HS-5 (cell line): ENCODE data around the gene OXTR.
"Not testable (repeated sequence)": the region's sequence is repeated elsewhere in the genome, so short reads cannot be mapped to it uniquely, and the experiment has no call there.

ENCODE experiments used
- DNase-seq: peaks from one replicate; pipeline ENCODE4 v3.0.0-alpha.2; 2012; ENCODE audit warnings: low read depth

OXTR gene

DNA sequence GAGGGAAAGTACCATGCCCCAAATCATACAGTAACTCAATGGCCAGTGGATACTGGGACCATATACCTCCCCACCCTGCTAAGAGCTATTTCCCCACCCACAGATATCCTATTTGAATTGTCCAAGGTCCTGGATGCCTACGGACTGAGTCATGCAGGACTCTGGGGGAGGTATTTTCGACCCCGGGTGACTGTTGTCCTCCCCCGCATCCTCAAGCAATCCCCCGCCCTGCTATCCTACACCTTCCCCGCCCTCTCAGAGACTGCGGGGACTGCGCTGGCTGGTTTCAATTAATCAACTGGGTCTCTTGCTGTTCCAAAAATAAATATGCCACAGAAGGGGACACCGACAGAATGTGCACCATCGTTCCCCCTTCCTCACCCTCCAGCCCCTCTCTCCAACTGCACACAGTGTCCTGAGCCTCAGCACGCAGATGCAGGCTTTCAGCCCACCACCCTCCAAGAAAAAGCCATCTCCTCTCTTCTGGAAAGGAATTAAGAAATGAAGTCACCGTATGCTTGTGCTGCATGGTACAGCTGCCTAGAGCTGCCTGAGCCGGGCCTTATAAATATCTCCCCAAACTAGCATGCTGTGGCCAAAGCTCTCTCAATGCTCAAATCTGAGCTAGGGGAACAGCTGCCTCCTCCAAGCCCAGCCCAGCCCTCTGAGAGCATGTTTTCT, 27.7 kb downstream of the OXTR start:
- DNase-seq, result peak; percentile 79

DNA sequence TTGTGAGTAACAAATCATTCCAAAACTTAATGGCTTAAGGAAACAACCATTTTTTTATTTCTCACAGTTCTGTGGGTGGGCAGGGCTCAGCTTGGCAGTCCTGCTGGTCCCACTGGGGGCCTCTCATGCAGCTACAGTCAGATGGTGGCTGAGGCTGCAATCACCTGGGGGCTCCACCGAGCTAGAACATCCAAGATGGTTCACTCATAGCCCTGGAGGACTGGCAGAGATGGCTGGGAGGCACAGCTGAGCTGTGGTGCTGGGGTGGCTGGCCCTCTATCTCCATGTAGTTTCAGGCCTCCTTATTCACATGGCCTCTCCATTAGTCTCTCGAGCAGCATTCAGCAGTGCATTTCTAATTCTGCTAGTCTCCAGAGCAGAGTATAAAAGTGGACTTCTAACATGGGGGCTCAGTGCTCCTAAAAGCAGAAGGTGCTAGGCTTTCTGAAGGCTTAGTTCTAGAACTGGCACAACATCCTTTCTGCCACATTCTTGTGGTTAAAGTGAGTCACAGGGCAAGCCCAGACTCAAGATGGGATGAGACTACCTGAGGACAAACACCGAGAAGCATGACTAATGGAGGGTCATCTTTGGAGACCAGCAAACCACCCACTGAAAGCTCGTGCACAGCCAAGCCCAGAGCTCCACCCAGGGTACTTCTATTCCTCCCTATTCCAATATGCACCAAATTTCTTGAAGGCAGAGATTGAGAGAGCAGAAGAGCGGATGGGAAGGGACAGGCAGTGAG, 29.5 kb downstream of the OXTR start:
- peak; percentile 93 for DNase-seq

DNA sequence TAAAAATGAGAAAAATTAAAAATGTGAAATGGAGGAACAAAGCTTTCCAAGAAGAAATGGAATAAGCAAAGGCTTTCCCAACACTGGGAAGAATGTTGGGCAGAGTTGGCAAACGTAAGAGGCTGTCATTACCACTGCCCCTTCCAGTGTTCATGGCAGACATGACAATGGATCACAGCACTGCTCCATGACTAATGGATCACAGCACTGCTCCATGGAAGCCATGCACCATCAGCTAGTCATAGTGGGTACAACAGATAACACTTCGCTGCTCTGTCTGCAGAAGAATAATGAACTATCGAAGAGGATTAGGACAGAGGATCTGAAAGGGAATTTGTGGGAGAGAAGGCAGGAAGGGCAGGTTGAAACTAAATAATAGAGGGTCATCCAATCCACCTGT, 30.8 kb downstream of the OXTR start:
- DNase-seq, result no peak

- no peak for DNase-seq
Measured at GRCh38 chr3:8737823-8738222, 31.6 kb downstream of the OXTR start.

- no peak for DNase-seq
Measured at GRCh38 chr3:8737301-8737700, 32.1 kb downstream of the OXTR start.

- DNase-seq, result no peak
Measured at GRCh38 chr3:8736436-8736835, 33.0 kb downstream of the OXTR start.

GRCh38 chr3:8734908-8735307, 34.5 kb downstream of the OXTR start:
- DNase-seq, result no peak

GRCh38 chr3:8734137-8734878, 35.1 kb downstream of the OXTR start:
- no peak for DNase-seq

- no peak for DNase-seq
Measured at GRCh38 chr3:8733332-8734094, 35.9 kb downstream of the OXTR start, which contains the start of gene CAV3. TSS of gene CAV3 (plus strand) at chr3:8733802. CDS start at chr3:8733877, 75 bp downstream.

DNA sequence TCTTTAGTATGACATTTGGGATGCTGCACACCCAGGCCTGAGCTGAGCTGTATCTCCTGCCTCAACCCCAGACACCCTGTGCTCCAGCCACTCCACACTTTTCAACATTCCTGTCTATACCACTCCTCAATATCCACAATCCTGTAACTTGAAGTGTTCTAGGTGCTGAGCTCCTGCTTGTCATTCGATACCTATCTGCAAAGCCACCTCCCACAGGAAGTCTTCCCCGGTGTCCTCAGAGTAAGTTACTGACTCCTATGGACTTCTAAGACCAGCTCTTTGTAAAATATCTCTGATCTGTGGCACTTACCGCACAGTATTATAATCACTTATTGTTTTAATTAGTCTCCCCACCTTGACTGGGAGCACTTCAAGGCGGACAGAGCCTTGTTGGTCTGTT, 37.0 kb downstream of the OXTR start:
- no peak for DNase-seq

DNA sequence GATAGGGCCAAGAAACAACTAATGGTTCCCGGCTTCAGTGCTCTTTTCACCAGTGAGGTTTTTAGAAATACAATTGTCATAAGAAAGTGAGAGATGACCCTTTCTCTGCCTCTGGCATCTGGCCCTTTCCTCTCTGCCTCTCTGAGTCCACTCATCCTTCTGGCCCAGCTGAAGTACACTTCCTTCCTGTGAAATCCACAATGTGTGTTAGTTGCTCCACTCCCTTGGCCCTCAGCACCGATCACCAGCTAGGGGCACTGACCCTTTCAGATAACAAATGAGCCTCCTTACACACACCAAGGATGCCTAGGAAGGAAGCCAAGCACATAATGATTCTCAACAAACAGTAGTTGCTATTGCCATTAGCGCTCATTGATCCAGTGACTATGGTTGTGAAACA, 38.8 kb downstream of the OXTR start:
- DNase-seq, result no peak

DNA sequence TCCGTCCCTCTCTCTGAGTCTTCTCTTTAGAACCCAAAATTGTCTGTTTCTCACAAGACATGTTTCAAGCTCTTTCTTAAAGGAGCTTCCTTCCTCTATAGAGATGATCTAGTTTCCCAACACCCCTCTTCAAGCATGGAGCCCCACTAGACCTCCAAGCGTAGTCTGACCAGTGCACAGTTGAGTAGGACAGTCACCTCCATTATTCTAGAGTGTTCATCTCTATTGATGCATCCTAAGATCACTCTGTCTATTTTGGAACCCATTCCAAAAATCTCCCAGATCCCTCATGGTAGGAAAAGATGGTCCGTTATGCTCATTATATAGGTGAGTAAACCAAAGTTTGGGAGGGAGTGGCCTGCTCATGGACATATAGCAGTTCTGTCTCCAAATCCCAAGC, 39.9 kb downstream of the OXTR start:
- no peak for DNase-seq

- DNase-seq, result no peak
Measured at GRCh38 chr3:8727605-8728512, 41.6 kb downstream of the OXTR start.

DNA sequence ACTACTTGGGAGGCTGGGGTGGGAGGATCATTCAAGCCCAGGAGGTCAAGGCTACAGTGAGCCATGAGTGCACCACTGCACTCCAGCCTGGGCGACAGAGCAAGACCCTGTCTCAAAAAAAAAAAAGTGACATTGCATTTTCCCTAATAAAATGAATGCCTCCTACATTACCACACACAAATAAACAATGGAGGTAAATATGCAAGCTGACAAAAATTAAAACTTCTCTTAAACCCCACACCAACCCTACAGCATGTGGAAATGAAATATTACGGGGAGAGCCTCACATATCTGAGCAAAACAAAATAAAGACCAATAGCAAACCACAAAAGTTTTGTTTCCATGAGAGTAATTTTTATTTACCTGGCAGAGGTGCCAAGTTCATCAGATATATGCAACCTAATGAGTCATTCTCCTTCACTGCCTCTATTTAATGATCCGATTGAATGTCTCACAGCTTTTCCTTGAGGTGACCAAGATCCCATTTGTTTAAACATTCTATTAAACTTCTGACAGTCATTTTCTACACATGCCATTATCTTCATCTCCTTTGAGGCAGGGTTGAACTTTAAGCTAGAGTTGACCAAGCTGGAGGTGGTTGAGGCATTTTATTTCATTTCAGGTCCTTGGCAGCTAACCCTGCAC, 45.2 kb downstream of the OXTR start:
- DNase-seq, result no peak

DNA sequence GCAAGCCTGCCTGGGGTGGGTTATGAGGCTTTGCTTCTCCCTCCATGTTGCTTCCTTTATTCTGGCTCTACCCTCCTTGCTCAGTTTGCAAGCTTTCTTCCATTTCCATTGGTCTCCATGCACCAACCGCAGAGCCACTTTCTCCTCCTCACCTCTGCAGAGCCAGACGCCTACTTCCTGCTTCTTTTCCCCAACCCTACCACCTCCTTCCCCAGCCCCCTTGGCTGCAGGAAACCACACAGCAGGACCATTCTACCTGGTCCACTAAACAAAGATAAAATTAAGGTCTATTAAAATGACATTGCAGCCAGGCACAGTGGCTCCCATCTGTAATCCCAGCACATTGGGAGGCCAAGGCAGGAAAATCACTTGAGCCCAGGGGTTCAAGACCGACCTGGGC, 45.8 kb downstream of the OXTR start:
- DNase-seq, result no peak

DNA sequence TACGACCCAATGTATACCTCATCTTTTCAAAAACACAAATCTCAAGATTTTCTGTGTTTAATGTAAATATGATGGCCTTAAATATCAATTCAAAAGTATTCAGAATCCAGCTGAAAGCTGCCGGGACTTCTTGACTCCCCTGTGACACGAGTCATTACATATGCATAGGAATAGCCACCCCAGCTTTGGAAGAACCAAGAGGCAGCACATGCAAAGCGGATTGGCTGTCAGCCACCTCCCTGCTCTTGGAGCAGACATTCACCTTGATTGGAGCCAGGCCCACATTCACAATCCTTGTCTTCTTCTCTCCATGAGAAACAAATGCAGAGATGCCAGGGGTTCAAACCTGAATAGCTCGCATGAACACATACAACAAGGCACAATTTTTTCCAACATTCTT, 46.6 kb downstream of the OXTR start:
- DNase-seq, result no peak

- not testable (repeated sequence) for DNase-seq
Measured at GRCh38 chr3:8715757-8716156, 53.7 kb downstream of the OXTR start.

DNA sequence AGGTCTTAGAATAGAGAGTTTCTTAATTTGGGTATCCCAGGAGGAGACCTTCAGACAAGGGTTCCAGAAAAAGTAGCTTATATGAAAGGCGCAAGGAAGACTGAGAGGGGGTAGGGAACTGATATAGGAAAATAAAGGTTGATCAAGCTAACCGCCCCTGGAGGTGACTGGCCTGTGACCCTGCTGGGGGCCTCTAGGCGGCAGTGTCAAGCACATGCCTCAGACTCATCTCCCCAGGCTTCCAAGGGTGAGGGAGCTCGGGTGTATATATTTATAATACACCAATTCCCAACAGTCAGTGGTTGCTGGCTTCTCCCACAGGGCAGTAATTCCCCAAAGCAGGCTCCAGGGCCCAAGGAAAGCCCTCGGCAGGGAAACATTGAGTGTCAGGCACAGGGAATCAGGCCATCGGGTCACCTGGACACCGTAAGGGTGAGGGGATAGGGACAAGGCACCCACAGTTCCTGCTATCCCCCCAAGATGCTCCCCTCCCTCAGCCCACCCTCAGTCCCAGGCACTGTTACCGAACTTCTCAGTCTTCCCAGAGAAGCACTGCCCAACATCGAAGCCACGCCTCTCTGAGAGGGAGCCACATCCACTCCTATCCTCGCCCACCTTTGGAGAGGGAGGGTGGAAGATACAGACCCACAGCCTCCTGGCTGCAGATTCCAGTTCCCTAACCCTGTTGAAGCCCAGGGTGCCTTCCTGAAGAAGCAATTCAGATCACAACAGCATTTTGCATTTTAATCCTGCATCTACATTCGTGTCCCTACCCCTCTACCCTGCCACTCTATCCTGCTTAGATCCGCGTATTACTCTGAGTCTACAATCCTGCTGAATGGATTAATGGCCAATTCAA, 55.3 kb downstream of the OXTR start:
- DNase-seq, result no peak

DNA sequence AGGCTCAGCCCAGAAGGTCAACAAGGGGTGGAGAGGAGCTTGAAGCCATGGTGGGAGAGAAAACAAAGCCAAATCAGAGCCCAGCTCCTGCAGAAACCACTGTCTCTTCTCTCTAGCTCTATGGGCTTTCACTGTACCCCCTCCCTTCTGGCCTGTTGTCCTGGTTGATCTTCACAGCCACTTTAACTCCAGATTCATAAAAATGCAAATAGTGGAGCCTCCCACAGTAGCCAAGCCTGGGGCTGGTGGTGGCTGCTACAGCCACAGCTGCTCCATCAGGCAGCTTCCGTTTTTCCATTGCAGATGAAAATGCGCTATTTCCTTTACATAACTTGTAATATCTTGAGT, 56.5 kb downstream of the OXTR start:
- DNase-seq, result no peak
